Neural cell (in vitro differentiated cells): ENCODE data around the gene FOCAD.

Experiments
- CTCF ChIP-seq: fragments of 450-650 bp; IDR thresholded peaks from 2 replicates; pipeline ENCODE4 v1.5.1; 2014; ENCODE audit warnings: antibody characterized with exemption, mild to moderate bottlenecking, moderate library complexity; ENCODE audit not compliant: poor library complexity, severe bottlenecking
- EP300 ChIP-seq: fragments of 450-650 bp; conservative IDR thresholded peaks from 2 replicates; pipeline ENCODE4 v1.6.1; 2014; ENCODE audit warnings: antibody characterized with exemption, mild to moderate bottlenecking, moderate library complexity; ENCODE audit not compliant: poor library complexity, severe bottlenecking
- EZH2 ChIP-seq: fragments of 200-600, 300-800 bp; shearing (Covaris generic), sonication (generic); IDR thresholded peaks from 2 replicates; pipeline ENCODE4 v1.6.1; 2014; ENCODE audit warnings: antibody characterized with exemption, low read length, borderline replicate concordance, mild to moderate bottlenecking; ENCODE audit not compliant: insufficient read depth, poor library complexity, severe bottlenecking
- MXI1 ChIP-seq: fragments of 450-650 bp; conservative IDR thresholded peaks from 2 replicates; pipeline ENCODE4 v1.6.1; 2014; ENCODE audit warnings: antibody characterized with exemption, mild to moderate bottlenecking; ENCODE audit not compliant: poor library complexity, severe bottlenecking
- POLR2AphosphoS5 ChIP-seq: IDR thresholded peaks from 2 replicates; pipeline ENCODE4 v1.6.1; 2012
- RAD21 ChIP-seq: fragments of 450-650 bp; conservative IDR thresholded peaks from 2 replicates; pipeline ENCODE4 v1.6.1; 2014; ENCODE audit warnings: antibody characterized with exemption, mild to moderate bottlenecking, moderate library complexity
- REST ChIP-seq: IDR thresholded peaks from 2 replicates; pipeline ENCODE4 v1.6.1; 2012; ENCODE audit warnings: borderline replicate concordance
- TAF1 ChIP-seq: IDR thresholded peaks from 2 replicates; pipeline ENCODE4 v1.6.1; 2012; ENCODE audit warnings: low read depth

GRCh38 chr9:21029661-21030060 lies 345.6 kb downstream of the FOCAD start:
- TF ChIP-seq CTCF (no peak), EP300 (no peak), TAF1 (no peak), POLR2AphosphoS5 (no peak), RAD21 (no peak), EZH2 (no peak), REST (no peak), MXI1 (no peak)
